ENCODE measurements around the gene CFAP77.

Gene CFAP77

DNA sequence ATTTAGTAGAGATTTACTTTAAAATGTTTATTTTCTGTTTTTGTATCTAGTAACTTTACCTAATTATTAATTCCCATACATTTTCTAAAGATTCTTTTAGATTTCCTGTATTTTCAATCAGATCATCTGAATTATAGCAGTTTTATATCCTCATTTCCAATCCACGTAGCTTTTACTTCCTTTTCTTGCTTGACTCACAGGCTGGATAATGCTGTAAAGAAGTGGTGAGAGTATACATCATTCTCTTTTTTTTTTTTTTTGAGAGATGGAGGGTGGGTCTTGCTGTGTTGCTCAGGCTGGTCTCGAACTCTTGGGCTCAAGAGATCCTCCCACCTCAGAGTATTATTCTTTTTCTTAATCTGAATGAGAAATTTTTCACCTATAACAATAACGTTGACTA is 44.0 kb upstream of the CFAP77 start (continued):
- no peak for TF ChIP-seq ZFP3 (CRISPR knock-in tag; IDR thresholded peaks at IDR 0.05)
- TF ChIP-seq OSR1 (CRISPR knock-in tag; IDR thresholded peaks at IDR 0.05) = no peak
- no peak for TF ChIP-seq PPARA (CRISPR knock-in tag; IDR thresholded peaks at IDR 0.05; ENCODE audit: borderline replicate concordance)
- no peak for TF ChIP-seq TCF4 (CRISPR knock-in tag; IDR thresholded peaks at IDR 0.05; ENCODE audit: borderline replicate concordance)

DNA sequence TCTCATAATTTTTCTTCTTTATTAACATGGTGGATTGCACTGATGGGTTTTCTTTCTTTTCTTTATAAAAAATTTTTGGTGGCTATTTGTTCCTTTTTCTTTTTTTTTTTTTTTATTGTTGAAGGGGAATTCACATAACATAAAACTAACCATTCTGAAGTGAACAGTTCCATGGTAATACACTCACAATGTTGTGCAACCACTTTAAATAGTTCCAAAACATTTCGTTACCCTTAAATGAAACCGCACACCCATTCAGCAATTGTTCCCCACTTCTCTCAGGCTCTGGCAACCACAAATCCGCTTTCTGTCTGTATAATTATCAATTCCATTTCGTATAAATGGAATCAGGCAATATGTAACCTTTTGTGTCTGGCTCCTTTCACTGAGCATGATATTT is 43.5 kb upstream of the CFAP77 start:
- ATAC-seq = no peak
- TF ChIP-seq, protein P1, sequence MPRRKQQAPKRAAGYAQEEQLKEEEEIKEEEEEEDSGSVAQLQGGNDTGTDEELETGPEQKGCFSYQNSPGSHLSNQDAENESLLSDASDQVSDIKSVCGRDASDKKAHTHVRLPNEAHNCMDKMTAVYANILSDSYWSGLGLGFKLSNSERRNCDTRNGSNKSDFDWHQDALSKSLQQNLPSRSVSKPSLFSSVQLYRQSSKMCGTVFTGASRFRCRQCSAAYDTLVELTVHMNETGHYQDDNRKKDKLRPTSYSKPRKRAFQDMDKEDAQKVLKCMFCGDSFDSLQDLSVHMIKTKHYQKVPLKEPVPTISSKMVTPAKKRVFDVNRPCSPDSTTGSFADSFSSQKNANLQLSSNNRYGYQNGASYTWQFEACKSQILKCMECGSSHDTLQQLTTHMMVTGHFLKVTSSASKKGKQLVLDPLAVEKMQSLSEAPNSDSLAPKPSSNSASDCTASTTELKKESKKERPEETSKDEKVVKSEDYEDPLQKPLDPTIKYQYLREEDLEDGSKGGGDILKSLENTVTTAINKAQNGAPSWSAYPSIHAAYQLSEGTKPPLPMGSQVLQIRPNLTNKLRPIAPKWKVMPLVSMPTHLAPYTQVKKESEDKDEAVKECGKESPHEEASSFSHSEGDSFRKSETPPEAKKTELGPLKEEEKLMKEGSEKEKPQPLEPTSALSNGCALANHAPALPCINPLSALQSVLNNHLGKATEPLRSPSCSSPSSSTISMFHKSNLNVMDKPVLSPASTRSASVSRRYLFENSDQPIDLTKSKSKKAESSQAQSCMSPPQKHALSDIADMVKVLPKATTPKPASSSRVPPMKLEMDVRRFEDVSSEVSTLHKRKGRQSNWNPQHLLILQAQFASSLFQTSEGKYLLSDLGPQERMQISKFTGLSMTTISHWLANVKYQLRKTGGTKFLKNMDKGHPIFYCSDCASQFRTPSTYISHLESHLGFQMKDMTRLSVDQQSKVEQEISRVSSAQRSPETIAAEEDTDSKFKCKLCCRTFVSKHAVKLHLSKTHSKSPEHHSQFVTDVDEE (CRISPR knock-in tag; IDR thresholded peaks at IDR 0.05) = no peak
- TF ChIP-seq, protein P2, sequence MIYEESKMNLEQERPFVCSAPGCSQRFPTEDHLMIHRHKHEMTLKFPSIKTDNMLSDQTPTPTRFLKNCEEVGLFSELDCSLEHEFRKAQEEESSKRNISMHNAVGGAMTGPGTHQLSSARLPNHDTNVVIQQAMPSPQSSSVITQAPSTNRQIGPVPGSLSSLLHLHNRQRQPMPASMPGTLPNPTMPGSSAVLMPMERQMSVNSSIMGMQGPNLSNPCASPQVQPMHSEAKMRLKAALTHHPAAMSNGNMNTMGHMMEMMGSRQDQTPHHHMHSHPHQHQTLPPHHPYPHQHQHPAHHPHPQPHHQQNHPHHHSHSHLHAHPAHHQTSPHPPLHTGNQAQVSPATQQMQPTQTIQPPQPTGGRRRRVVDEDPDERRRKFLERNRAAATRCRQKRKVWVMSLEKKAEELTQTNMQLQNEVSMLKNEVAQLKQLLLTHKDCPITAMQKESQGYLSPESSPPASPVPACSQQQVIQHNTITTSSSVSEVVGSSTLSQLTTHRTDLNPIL (CRISPR knock-in tag; IDR thresholded peaks at IDR 0.05; ENCODE audit: low read depth) = no peak
- no peak for TF ChIP-seq ZNF565 (CRISPR knock-in tag; conservative IDR thresholded peaks at IDR 0.05; ENCODE audit: low read depth)
- TF ChIP-seq, protein P3, sequence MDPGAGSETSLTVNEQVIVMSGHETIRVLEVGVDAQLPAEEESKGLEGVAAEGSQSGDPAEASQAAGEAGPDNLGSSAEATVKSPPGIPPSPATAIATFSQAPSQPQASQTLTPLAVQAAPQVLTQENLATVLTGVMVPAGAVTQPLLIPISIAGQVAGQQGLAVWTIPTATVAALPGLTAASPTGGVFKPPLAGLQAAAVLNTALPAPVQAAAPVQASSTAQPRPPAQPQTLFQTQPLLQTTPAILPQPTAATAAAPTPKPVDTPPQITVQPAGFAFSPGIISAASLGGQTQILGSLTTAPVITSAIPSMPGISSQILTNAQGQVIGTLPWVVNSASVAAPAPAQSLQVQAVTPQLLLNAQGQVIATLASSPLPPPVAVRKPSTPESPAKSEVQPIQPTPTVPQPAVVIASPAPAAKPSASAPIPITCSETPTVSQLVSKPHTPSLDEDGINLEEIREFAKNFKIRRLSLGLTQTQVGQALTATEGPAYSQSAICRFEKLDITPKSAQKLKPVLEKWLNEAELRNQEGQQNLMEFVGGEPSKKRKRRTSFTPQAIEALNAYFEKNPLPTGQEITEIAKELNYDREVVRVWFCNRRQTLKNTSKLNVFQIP (CRISPR knock-in tag; IDR thresholded peaks at IDR 0.05; ENCODE audit: borderline replicate concordance, low read depth) = no peak
- TF ChIP-seq CSDC2 (CRISPR knock-in tag; IDR thresholded peaks at IDR 0.05) = no peak
- no peak for TF ChIP-seq ZFP3 (CRISPR knock-in tag; IDR thresholded peaks at IDR 0.05)
- TF ChIP-seq TOX (CRISPR knock-in tag; IDR thresholded peaks at IDR 0.05; ENCODE audit: borderline replicate concordance) = no peak
- no peak for TF ChIP-seq ESRRG (CRISPR knock-in tag; IDR thresholded peaks at IDR 0.05)
- TF ChIP-seq TCF4 (CRISPR knock-in tag; IDR thresholded peaks at IDR 0.05; ENCODE audit: borderline replicate concordance) = no peak
- TF ChIP-seq ISL1 (CRISPR knock-in tag; IDR thresholded peaks at IDR 0.05) = no peak

DNA sequence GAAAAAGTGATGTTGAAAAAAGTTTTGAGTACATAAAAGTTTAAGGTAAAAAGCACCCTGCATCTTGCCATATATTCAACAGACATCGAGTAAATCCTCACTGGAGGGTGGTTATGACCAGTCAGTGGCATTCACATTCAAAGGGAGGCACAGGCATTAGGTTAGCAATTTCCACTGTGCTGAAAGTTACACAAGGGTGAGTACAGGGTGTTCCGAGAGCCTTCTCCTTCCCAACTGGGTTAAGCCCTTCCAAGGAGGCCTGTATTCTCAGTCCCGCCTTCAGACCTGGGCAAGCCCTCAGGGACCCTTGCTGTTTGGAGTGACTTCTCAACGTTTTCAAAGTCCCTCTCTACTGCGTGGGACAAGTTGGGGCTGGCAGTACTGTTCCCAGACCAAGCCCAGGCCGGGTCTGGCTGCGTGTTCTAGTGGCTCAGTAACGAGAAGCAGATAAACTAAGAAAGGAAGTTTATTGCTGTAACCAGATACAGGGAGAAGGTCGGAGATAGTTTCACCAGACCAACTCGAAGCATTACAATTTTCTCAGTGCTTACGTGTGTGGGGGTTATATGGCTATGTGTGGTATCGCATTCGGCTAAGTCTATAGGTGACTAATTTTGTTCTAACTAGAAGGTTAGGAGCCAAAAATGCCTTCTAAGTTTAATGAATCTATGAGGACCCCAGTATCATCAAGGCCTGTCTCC is 42.2 kb upstream of the CFAP77 start:
- no peak for TF ChIP-seq ZFP30 (CRISPR knock-in tag; IDR thresholded peaks at IDR 0.05)
- TF ChIP-seq ISL1 (CRISPR knock-in tag; IDR thresholded peaks at IDR 0.05) = no peak
- no peak for TF ChIP-seq ZC3H10 (CRISPR knock-in tag; IDR thresholded peaks at IDR 0.05)
- no peak for TF ChIP-seq CSDC2 (CRISPR knock-in tag; IDR thresholded peaks at IDR 0.05)
- TF ChIP-seq PPARA (CRISPR knock-in tag; IDR thresholded peaks at IDR 0.05; ENCODE audit: borderline replicate concordance) = no peak
- no peak for TF ChIP-seq ZNF70 (CRISPR knock-in tag; IDR thresholded peaks at IDR 0.05)
- TF ChIP-seq SNAI2 (CRISPR knock-in tag; IDR thresholded peaks at IDR 0.05) = no peak
- TF ChIP-seq ESRRG (CRISPR knock-in tag; IDR thresholded peaks at IDR 0.05) = no peak
- no peak for TF ChIP-seq ZNF565 (CRISPR knock-in tag; conservative IDR thresholded peaks at IDR 0.05; ENCODE audit: low read depth)
- no peak for TF ChIP-seq BACH2 (CRISPR knock-in tag; IDR thresholded peaks at IDR 0.05; ENCODE audit: borderline replicate concordance)
- no peak for TF ChIP-seq GLIS3 (CRISPR knock-in tag; IDR thresholded peaks at IDR 0.05)
- TF ChIP-seq, protein P4, sequence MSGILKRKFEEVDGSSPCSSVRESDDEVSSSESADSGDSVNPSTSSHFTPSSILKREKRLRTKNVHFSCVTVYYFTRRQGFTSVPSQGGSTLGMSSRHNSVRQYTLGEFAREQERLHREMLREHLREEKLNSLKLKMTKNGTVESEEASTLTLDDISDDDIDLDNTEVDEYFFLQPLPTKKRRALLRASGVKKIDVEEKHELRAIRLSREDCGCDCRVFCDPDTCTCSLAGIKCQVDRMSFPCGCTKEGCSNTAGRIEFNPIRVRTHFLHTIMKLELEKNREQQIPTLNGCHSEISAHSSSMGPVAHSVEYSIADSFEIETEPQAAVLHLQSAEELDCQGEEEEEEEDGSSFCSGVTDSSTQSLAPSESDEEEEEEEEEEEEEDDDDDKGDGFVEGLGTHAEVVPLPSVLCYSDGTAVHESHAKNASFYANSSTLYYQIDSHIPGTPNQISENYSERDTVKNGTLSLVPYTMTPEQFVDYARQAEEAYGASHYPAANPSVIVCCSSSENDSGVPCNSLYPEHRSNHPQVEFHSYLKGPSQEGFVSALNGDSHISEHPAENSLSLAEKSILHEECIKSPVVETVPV (CRISPR knock-in tag; IDR thresholded peaks at IDR 0.05) = no peak
- no peak for TF ChIP-seq TCF4 (CRISPR knock-in tag; IDR thresholded peaks at IDR 0.05; ENCODE audit: borderline replicate concordance)
- no peak for ATAC-seq

DNA sequence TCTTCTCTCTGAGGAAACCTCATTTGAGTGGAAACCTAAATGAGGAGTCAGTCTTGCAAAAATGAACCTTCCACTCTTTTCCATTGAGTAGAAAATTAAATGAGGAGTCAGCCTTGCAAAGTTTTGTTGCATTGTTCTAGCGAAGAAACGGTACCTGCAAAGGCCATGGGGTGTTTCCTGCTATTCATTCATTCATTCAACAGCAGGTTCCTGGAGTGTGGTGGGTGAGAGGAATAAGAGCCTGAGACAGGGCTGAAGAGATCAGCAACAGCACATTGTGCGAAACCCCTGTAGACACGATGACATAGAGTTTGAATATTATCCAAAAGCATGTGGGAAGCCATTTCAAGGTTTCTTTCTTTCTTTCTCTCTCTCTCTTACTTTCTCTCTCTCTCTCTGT is 40.6 kb upstream of the CFAP77 start:
- no peak for ATAC-seq
- no peak for TF ChIP-seq ZFP3 (CRISPR knock-in tag; IDR thresholded peaks at IDR 0.05)
- TF ChIP-seq ZFP30 (CRISPR knock-in tag; IDR thresholded peaks at IDR 0.05) = no peak
- TF ChIP-seq, protein P3 (CRISPR knock-in tag; IDR thresholded peaks at IDR 0.05; ENCODE audit: borderline replicate concordance, low read depth) = no peak
- no peak for TF ChIP-seq SNAI2 (CRISPR knock-in tag; IDR thresholded peaks at IDR 0.05)
- no peak for TF ChIP-seq ZNF565 (CRISPR knock-in tag; conservative IDR thresholded peaks at IDR 0.05; ENCODE audit: low read depth)
- no peak for TF ChIP-seq ZNF8 (CRISPR knock-in tag; IDR thresholded peaks at IDR 0.05)
- no peak for TF ChIP-seq ZNF70 (CRISPR knock-in tag; IDR thresholded peaks at IDR 0.05)
- TF ChIP-seq PPARA (CRISPR knock-in tag; IDR thresholded peaks at IDR 0.05; ENCODE audit: borderline replicate concordance) = no peak
- TF ChIP-seq CSDC2 (CRISPR knock-in tag; IDR thresholded peaks at IDR 0.05) = no peak
- TF ChIP-seq TCF4 (CRISPR knock-in tag; IDR thresholded peaks at IDR 0.05; ENCODE audit: borderline replicate concordance) = no peak
- no peak for TF ChIP-seq BACH2 (CRISPR knock-in tag; IDR thresholded peaks at IDR 0.05; ENCODE audit: borderline replicate concordance)
- TF ChIP-seq GLIS3 (CRISPR knock-in tag; IDR thresholded peaks at IDR 0.05) = no peak
- no peak for TF ChIP-seq RARB (CRISPR knock-in tag; IDR thresholded peaks at IDR 0.05)
- TF ChIP-seq ZC3H10 (CRISPR knock-in tag; IDR thresholded peaks at IDR 0.05) = no peak
- TF ChIP-seq ARNTL (CRISPR knock-in tag; IDR thresholded peaks at IDR 0.05; ENCODE audit: borderline replicate concordance, low read depth) = no peak
- TF ChIP-seq ISL1 (CRISPR knock-in tag; IDR thresholded peaks at IDR 0.05) = no peak
- TF ChIP-seq, protein P1 (CRISPR knock-in tag; IDR thresholded peaks at IDR 0.05) = no peak

Measured in SK-N-SH treated with all-trans-retinoic acid at 6 μM for 48 hours (cell line).